Measurements from ENCODE around the gene PDIA2.

The PDIA2 gene

DNA sequence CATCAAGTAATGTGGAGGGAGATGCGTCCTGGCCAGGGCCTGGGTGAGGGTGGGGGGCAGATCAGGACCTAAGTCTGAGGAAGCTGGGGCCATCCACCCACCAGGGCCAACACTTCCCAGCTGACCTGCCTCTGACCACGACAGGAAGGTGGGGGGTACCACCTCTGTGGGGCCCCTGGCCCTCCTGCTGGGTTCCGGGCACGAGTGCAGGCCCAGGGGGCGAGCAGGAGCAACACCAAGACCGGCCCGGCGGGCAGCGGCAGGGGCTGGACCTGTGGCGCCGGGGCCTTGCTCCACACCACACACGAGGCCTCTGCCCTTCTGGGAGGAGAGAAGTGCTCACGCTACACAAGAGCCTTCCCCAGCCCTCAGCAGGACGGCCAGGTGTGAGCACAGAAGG is 13.3 kb downstream of the PDIA2 start:
- Histone ChIP-seq H3K79me2 (ENCODE audit: low read length) (no peaks in the 10 kb centered on the region), H3K36me3 (replicated peaks; ENCODE audit: low read depth, low read length) (no peaks in the 10 kb centered on the region), H2AFZ (ENCODE audit: low read depth, low read length) (no peak overlapping the region), H3K4me2 (ENCODE audit: low read length) (no peak overlapping the region), H3K9ac (ENCODE audit: low read length) (no peak overlapping the region), H4K20me1 (ENCODE audit: insufficient read depth, low read length) (no peaks in the 10 kb centered on the region), H3K4me3 (ENCODE audit: low read length) (no peak overlapping the region), H3K27ac (ENCODE audit: low read length) (no peak overlapping the region), H3K9me3 (ENCODE audit: insufficient read depth, low read length) (no peaks in the 10 kb centered on the region), H3K4me1 (ENCODE audit: low read length) (no peaks in the 10 kb centered on the region), H3K27me3 (ENCODE audit: low read depth, low read length) (no peaks in the 10 kb centered on the region)
- TF ChIP-seq, protein P1, sequence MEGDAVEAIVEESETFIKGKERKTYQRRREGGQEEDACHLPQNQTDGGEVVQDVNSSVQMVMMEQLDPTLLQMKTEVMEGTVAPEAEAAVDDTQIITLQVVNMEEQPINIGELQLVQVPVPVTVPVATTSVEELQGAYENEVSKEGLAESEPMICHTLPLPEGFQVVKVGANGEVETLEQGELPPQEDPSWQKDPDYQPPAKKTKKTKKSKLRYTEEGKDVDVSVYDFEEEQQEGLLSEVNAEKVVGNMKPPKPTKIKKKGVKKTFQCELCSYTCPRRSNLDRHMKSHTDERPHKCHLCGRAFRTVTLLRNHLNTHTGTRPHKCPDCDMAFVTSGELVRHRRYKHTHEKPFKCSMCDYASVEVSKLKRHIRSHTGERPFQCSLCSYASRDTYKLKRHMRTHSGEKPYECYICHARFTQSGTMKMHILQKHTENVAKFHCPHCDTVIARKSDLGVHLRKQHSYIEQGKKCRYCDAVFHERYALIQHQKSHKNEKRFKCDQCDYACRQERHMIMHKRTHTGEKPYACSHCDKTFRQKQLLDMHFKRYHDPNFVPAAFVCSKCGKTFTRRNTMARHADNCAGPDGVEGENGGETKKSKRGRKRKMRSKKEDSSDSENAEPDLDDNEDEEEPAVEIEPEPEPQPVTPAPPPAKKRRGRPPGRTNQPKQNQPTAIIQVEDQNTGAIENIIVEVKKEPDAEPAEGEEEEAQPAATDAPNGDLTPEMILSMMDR (IDR thresholded peaks at IDR 0.05; ENCODE audit: low read depth, low read length), result no peak

DNA sequence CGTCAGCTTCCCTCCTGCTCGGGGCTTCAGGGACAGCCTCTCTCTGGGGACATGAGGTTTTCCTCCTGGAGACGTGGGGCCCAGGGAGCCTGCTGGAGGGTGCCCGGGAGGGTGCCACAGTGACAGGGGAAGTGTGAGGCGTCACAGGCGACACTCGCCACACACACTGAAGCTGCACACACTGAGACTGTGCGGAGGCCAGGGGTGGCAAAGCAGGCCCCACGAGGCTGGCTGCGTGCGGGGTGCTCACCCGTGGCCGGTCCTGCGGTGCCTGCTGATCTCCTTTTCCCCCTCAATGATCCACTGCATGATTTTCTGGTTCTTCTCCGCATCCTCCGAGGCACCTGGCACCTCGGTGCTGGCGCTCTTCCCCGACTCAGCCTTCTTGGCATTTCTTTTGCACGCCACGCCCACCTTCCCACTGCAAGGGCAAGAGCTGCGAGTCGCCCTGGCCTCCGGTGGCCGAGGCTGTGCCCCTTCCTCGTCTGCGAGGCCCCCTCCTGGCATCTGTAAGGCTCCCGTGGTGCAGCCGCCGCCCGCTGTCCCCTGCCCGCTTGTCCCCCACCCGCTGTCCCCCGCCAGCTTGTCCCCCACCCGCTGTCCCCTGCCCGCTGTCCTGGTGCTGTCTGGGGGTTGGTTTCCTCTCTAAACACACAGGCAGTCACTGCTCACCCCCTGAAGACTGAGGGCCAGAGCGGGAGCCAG is 14.0 kb downstream of the PDIA2 start:
- TF ChIP-seq, protein P1 (IDR thresholded peaks at IDR 0.05; ENCODE audit: low read depth, low read length), result no peak
- no peak for TF ChIP-seq EZH2phosphoT487 (IDR thresholded peaks at IDR 0.05; ENCODE audit: low read depth)
- H3K79me2 ChIP-seq (ENCODE audit: low read length), result no peaks in the 10 kb centered on the region
- H3K9ac ChIP-seq (ENCODE audit: low read length), result no peak overlapping the region
- H4K20me1 ChIP-seq (ENCODE audit: insufficient read depth, low read length), result no peaks in the 10 kb centered on the region
- no peaks in the 10 kb centered on the region for H3K27me3 ChIP-seq (ENCODE audit: low read depth, low read length)
- H3K9me3 ChIP-seq (ENCODE audit: insufficient read depth, low read length), result no peaks in the 10 kb centered on the region
- no peak overlapping the region for H3K4me3 ChIP-seq (ENCODE audit: low read length)
- no peak overlapping the region for H2AFZ ChIP-seq (ENCODE audit: low read depth, low read length)
- H3K36me3 ChIP-seq (replicated peaks; ENCODE audit: low read depth, low read length), result no peaks in the 10 kb centered on the region
- H3K4me1 ChIP-seq (ENCODE audit: low read length), result no peaks in the 10 kb centered on the region
- no peak overlapping the region for H3K4me2 ChIP-seq (ENCODE audit: low read length)
- no peak overlapping the region for H3K27ac ChIP-seq (ENCODE audit: low read length)

DNA sequence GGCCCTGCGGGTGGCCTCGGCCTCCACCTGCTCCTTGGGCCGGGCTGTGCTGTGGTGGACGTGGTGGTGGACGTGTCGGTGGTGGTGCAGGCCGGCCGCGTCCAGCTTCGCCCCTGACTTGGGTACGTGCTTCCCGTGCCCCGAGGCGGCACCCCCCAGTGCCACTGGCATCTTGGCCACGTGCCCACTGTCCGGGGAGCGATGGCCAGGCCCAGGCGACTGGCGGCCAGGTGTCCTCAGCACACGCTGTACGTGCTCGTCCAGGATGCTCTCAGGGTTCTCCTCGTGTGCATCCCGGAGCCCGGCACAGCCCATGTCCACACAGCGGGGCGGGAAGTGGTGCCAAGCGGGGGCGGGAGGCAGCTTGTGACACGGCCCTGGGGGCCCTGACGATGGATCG is 14.9 kb downstream of the PDIA2 start:
- Histone ChIP-seq H3K4me2 (ENCODE audit: low read length) (no peak overlapping the region), H4K20me1 (ENCODE audit: insufficient read depth, low read length) (no peaks in the 10 kb centered on the region), H3K36me3 (replicated peaks; ENCODE audit: low read depth, low read length) (no peaks in the 10 kb centered on the region), H3K27me3 (ENCODE audit: low read depth, low read length) (no peaks in the 10 kb centered on the region), H2AFZ (ENCODE audit: low read depth, low read length) (no peak overlapping the region), H3K27ac (ENCODE audit: low read length) (no peak overlapping the region), H3K4me1 (ENCODE audit: low read length) (no peaks in the 10 kb centered on the region), H3K4me3 (ENCODE audit: low read length) (no peak overlapping the region), H3K9ac (ENCODE audit: low read length) (no peak overlapping the region), H3K9me3 (ENCODE audit: insufficient read depth, low read length) (no peaks in the 10 kb centered on the region), H3K79me2 (ENCODE audit: low read length) (no peaks in the 10 kb centered on the region)
- TF ChIP-seq, protein P1 (IDR thresholded peaks at IDR 0.05; ENCODE audit: low read depth, low read length), result no peak
- no peak for TF ChIP-seq EZH2phosphoT487 (IDR thresholded peaks at IDR 0.05; ENCODE audit: low read depth)

DNA sequence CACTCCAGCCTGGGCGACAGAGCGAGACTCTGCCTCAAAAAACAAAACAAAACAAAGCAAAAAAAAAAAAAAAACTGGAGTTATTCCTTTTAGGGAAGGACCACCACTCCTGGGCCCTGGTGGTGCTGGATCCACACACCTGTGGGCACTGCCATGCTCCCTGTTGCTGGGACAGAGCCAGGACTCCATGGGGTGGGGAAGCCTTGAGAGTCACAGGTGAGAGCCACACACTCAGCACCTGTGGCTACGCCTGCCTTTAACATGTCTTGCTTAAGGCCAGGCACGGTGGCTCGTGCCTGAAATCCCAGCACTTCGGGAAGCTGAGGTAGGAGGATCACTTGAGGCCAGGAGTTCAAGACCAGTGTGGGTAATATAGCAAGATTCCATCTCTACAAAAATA is 18.3 kb downstream of the PDIA2 start:
- Histone ChIP-seq H2AFZ (ENCODE audit: low read depth, low read length) (no peak overlapping the region), H3K4me2 (ENCODE audit: low read length) (no peak overlapping the region), H3K79me2 (ENCODE audit: low read length) (no peaks in the 10 kb centered on the region), H3K9me3 (ENCODE audit: insufficient read depth, low read length) (no peaks in the 10 kb centered on the region), H3K4me1 (ENCODE audit: low read length) (no peaks in the 10 kb centered on the region), H3K27ac (ENCODE audit: low read length) (no peak overlapping the region), H3K27me3 (ENCODE audit: low read depth, low read length) (no peaks in the 10 kb centered on the region), H4K20me1 (ENCODE audit: insufficient read depth, low read length) (no peaks in the 10 kb centered on the region), H3K4me3 (ENCODE audit: low read length) (no peak overlapping the region), H3K36me3 (replicated peaks; ENCODE audit: low read depth, low read length) (peaks cover under 1% of the 10 kb centered on the region), H3K9ac (ENCODE audit: low read length) (no peak overlapping the region)
- no peak for TF ChIP-seq EZH2phosphoT487 (IDR thresholded peaks at IDR 0.05; ENCODE audit: low read depth)
- TF ChIP-seq, protein P1 (IDR thresholded peaks at IDR 0.05; ENCODE audit: low read depth, low read length), result no peak
